Large intestine (tissue), 3 donors: ENCODE data around the gene HOXC9. TPM values are rescaled to one million over a fixed set of nuclear protein-coding genes. Genes with fewer than 3 reads are reported as not detected.
"Not testable (repeated sequence)": the region's sequence is repeated elsewhere in the genome, so short reads cannot be mapped to it uniquely, and the experiment has no call there.

Source experiments
- DNase-seq, 2 donors: peaks; one replicate each; pipeline versions ENCODE4 v3.0.0 to v3.0.0-alpha.2; 2013
- H3K27ac ChIP-seq: one replicate; pipeline ENCODE4 v1.5.1; 2013; ENCODE audit warnings: low read length
- H3K27me3 ChIP-seq: 2 replicates; pipeline ENCODE4 v1.6.1; 2013; ENCODE audit warnings: low read length; ENCODE audit not compliant: control insufficient read depth, insufficient read depth
- H3K36me3 ChIP-seq: 2 replicates; pipeline ENCODE4 v1.6.1; 2013; ENCODE audit warnings: low read length; ENCODE audit not compliant: control insufficient read depth, insufficient read depth
- H3K4me1 ChIP-seq: one replicate; pipeline ENCODE4 v1.6.1; 2013; ENCODE audit warnings: low read length; ENCODE audit not compliant: control insufficient read depth, insufficient read depth
- H3K4me3 ChIP-seq: one replicate; pipeline ENCODE4 v1.5.1; 2013; ENCODE audit warnings: low read length
- H3K9me3 ChIP-seq: one replicate; pipeline ENCODE4 v1.6.1; 2013; ENCODE audit warnings: mild to moderate bottlenecking, low read depth, low read length, moderate library complexity; ENCODE audit not compliant: control insufficient read depth
- WGBS: methylation state at CpG from one replicate; pipeline ENCODE4 v1.1.5; 2013; ENCODE audit warnings: low lambda C conversion rate; ENCODE audit not compliant: insufficient coverage; 5-methylcytosine and 5-hydroxymethylcytosine counted together
- polyA plus RNA-seq: library from polyadenylated mRNA; unstranded; fragments of 120-200 nt; gene quantifications from one replicate; pipeline ENCODE4 v1.2.1, GENCODE V29; 2013

The HOXC9 gene
- polyA plus RNA-seq, 1 donor = 0.51 TPM

- DNase-seq = no peak
- WGBS = no CpG with 5 or more reads among the region's 9 CpGs
- H3K9me3 ChIP-seq = peaks cover 5% of the 10 kb centered on the region
- H3K4me1 ChIP-seq = peaks cover 25% of the 10 kb centered on the region
- H3K36me3 ChIP-seq = no peaks in the 10 kb centered on the region
- H3K27me3 ChIP-seq = peaks cover 80% of the 10 kb centered on the region
- H3K27ac ChIP-seq = peak overlapping the region; percentile 67
- peak overlapping the region; percentile 25 for H3K4me3 ChIP-seq
Measured at GRCh38 chr12:54038871-54039414, 39.0 kb downstream of the HOXC9 start.

- H3K9me3 ChIP-seq = peaks cover 2% of the 10 kb centered on the region
- H3K4me1 ChIP-seq = peaks cover 19% of the 10 kb centered on the region
- peaks cover 73% of the 10 kb centered on the region for H3K27me3 ChIP-seq
- peak overlapping the region; percentile 67 for H3K27ac ChIP-seq
- no peaks in the 10 kb centered on the region for H3K36me3 ChIP-seq
- no peak for DNase-seq
- peak overlapping the region; percentile 25 for H3K4me3 ChIP-seq
- 70% methylated on average over 2 of the region's 16 CpGs for WGBS
Measured at GRCh38 chr12:54039417-54040147, 39.6 kb downstream of the HOXC9 start.

GRCh38 chr12:54040148-54040494, 40.2 kb downstream of the HOXC9 start:
- peaks cover 68% of the 10 kb centered on the region for H3K27me3 ChIP-seq
- peak overlapping the region; percentile 67 for H3K27ac ChIP-seq

DNA sequence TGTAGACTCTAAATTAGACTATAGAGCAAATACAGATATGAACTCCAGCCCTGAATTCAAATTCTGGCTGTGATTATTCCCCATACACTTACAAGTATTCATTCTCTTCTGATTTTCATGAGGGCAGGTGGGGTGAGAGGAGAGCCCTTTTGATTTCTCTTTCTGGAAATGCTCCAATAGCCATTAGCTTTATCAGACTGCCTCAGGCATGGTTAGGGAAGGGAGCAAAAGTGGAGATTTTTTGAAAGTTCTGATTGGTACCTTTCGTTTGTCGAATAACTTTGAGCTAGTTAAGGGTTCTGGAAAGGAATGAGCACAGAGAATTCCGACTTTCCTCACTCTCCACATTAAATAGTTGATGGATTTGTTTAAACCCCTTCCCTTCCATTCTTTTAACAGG, 40.7 kb downstream of the HOXC9 start:
- WGBS = 100% methylated on average over 1 of the region's 3 CpGs
- Histone ChIP-seq H3K27ac (no peak overlapping the region), H3K9me3 (no peaks in the 10 kb centered on the region), H3K4me3 (no peak overlapping the region), H3K36me3 (no peaks in the 10 kb centered on the region), H3K27me3 (peaks cover 63% of the 10 kb centered on the region), H3K4me1 (peaks cover 18% of the 10 kb centered on the region)
- DNase-seq = no peak

More at GRCh38 chr12:54040148-54040494, 40.2 kb downstream of the HOXC9 start:
- no peak for DNase-seq
- Histone ChIP-seq H3K9me3 (no peaks in the 10 kb centered on the region), H3K4me1 (peaks cover 18% of the 10 kb centered on the region), H3K4me3 (no peak overlapping the region), H3K36me3 (no peaks in the 10 kb centered on the region)
- no CpG with 5 or more reads among the region's 4 CpGs for WGBS

- DNase-seq = no peak
- no CpG with 5 or more reads among the region's 2 CpGs for WGBS
- H3K4me3 ChIP-seq = no peak overlapping the region
- no peaks in the 10 kb centered on the region for H3K9me3 ChIP-seq
- H3K36me3 ChIP-seq = no peaks in the 10 kb centered on the region
- peaks cover 65% of the 10 kb centered on the region for H3K27me3 ChIP-seq
- H3K27ac ChIP-seq = no peak overlapping the region
- H3K4me1 ChIP-seq = peaks cover 18% of the 10 kb centered on the region
Measured at GRCh38 chr12:54041097-54041690, 41.2 kb downstream of the HOXC9 start.

DNA sequence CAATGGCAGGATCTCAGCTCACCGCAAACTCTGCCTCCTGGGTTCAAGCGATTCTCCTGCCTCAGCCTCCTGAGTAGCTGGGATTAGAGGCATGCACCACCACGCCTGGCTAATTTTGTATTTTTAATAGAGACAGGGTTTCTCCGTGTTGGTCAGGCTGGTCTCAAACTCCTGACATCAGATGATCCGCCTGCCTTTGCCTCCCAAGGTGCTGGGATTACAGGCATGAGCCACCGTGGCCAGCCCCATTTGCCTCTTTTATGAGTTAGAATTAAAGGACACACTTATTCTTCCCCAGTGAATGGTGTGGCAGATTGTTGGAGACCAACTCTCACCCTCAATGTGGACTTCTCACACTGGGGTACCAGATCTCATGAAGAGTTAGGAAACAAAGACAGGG, 42.1 kb downstream of the HOXC9 start:
- DNase-seq, H3K36me3 ChIP-seq, H3K4me3 ChIP-seq, H3K9me3 ChIP-seq, H3K27ac ChIP-seq: not testable (repeated sequence)
- Histone ChIP-seq H3K27me3 (peaks cover 64% of the 10 kb centered on the region), H3K4me1 (peaks cover 13% of the 10 kb centered on the region)
- WGBS = no CpG with 5 or more reads among the region's 6 CpGs

GRCh38 chr12:54042970-54043853, 43.3 kb downstream of the HOXC9 start:
- Histone ChIP-seq H3K27ac (peak overlapping the region; percentile 25), H3K36me3 (no peaks in the 10 kb centered on the region), H3K9me3 (peaks cover 6% of the 10 kb centered on the region), H3K4me1 (peaks cover 6% of the 10 kb centered on the region), H3K27me3 (peaks cover 65% of the 10 kb centered on the region), H3K4me3 (no peak overlapping the region)
- DNase-seq = no peak
- no CpG with 5 or more reads among the region's 6 CpGs for WGBS

- Histone ChIP-seq H3K4me3 (no peak overlapping the region), H3K9me3 (peaks cover 6% of the 10 kb centered on the region), H3K36me3 (no peaks in the 10 kb centered on the region), H3K27ac (peak overlapping the region; percentile 25), H3K27me3 (peaks cover 59% of the 10 kb centered on the region), H3K4me1 (no peaks in the 10 kb centered on the region)
- DNase-seq = no peak
- 72% methylated on average over 2 of the region's 5 CpGs for WGBS
Measured at GRCh38 chr12:54044425-54045103, 44.6 kb downstream of the HOXC9 start.

GRCh38 chr12:54045401-54045800, 45.4 kb downstream of the HOXC9 start:
- no peak overlapping the region for H3K27ac ChIP-seq
- no peak for DNase-seq
- H3K4me3 ChIP-seq = no peak overlapping the region
- peaks cover 51% of the 10 kb centered on the region for H3K27me3 ChIP-seq
- H3K9me3 ChIP-seq = peaks cover 6% of the 10 kb centered on the region
- H3K36me3 ChIP-seq = no peaks in the 10 kb centered on the region
- H3K4me1 ChIP-seq = no peaks in the 10 kb centered on the region
